ENCODE results near the gene ZMYM2.

- no peak for TF ChIP-seq CTCF (IDR thresholded peaks at IDR 0.05; ENCODE audit: borderline replicate concordance, extremely low read depth, low read length, poor library complexity, severe bottlenecking)
- TF ChIP-seq EZH2 (IDR thresholded peaks at IDR 0.05; ENCODE audit: borderline replicate concordance, low read depth, low read length, severe bottlenecking): no peak
Observed at GRCh38 chr13:19978831-19979437, 20.4 kb downstream of the ZMYM2 start.
